Amniotic stem cell (primary cell): ENCODE data around the gene PAQR9.

Source experiments
- DNase-seq: peaks from one replicate; lab custom pipeline; 2025; lab: John Stamatoyannopoulos, UW

The PAQR9 gene

DNA sequence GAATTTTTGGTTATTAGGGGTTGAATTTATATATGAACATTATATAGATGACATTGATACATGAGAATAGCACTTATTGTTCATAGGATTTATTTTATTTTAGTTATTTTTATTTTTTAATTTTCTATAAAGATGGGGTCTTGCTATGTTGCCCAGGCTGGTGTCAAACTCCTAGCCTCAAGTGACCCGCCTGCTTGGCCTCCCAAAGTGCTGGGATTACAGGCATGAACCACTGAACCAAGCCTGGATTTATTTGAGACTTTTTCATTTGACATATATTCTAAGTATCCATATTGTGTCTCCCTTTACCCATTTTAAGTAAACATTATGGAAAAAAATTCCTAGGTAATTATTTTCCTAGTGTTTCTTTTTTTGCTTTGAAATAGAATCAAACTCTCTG lies 12.5 kb downstream of the PAQR9 start:
- no peak for DNase-seq

DNA sequence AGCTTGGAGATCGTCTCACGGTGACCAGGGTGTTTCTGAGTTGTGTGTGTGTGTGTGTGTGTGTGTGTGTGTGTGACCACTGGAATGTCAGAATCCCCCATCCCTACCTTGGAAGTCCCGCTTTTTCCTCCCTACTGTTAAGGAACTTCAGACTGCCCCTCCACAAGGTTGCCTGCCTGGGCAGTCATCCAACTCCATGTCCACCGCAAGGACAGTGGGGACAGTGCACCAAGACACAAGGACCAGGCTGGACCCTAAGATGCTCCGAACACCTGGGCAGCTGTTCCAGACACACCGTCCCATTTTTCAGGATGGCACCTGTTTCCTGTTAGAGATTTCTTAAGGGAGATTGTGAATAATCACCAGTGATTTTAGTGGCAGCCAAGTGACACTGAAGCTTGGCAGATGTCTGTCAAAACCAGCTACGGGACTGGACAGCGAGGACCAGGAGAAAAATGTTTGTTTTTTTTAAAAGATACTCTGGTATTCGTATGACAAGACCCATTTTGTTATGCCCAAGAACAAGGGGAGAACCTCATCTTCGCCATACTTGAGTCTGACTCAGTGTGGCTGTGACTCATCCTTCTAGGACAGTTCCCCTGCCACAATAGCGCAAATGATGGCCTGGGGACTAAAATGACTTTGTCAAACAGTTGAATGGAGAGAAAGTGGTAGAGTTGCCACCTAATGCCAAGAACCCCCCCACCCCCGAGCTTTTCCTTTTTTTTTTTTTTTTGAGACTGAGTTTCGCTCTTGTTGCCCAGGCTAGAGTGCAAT lies 15.5 kb downstream of the PAQR9 start:
- no peak for DNase-seq

DNA sequence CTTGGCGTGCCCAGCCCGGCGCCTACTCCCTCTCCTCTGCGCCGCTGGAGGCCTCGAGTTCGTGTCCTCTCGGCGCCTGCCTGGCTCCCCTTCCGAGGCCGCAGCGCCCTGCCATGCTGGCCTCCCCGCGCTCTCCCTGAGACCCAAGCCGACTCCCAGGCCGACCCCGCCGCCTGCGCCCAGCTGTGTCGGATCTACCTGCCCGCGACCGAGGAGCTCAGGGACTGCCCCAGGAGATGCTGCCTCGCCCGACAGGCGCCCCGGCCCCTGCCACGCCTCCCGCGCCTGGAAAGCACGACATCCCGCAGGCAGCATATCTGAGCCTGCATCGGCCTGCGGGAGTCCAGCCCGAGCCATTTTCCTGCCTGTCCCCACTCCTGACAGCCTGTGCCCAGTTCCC lies 16.1 kb downstream of the PAQR9 start:
- no peak for DNase-seq

DNA sequence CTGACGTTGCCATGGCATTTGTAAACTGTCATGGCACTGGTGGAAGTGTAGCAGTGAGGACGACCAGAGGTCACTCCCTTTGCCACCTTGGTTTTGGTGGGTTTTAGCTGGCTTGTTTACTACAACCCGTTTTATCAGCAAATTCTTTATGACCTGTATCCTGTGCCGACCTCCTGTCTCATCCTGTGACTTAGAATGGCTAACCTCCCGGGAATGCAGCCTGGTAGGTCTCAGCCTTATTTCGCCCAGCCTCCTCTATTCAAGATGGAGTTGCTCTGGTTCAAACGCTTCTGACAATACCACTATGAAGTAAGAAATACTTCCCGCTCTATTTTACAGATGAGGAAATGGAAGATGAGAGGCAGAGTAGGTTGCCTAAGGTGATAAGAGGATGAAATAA lies 16.6 kb downstream of the PAQR9 start:
- no peak for DNase-seq

DNA sequence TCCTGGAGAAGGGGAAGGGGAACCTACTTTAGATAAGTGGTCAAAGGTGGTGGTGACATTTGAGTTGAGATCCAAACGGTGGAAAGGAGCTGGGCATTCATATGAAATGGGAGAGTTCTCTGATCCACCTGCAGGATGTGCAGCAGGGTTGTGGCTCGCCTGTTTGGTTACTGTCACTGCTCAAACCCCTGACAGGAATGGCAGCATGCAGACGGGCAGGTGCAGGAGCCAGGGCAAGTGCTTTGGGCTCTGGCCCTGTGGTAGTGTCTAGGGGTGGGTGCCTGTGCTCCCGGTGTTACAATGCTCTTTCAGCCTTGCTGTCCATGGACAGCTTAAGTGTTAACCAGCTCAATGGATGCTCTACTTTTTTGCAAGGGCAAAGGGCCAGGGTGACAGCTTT lies 18.5 kb downstream of the PAQR9 start:
- DNase-seq, result no peak

DNA sequence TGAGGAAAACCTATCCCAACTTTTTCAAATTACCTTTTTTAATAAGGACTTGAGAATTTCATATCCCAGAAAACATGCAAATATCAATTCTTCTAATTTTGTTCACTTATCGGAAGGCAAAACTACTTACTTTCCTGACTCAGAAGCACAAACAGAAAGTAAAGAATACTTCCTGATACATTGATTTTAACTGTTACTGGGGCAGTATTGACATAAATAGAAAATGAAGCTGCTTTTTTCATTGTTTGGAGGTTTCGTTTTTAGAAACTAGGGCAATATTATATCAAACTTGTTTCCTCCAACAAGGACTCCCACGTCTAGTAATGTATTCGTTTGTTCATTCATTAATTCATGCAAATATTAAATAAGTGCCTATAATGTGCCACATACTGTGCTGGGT lies 19.1 kb downstream of the PAQR9 start:
- no peak for DNase-seq

DNA sequence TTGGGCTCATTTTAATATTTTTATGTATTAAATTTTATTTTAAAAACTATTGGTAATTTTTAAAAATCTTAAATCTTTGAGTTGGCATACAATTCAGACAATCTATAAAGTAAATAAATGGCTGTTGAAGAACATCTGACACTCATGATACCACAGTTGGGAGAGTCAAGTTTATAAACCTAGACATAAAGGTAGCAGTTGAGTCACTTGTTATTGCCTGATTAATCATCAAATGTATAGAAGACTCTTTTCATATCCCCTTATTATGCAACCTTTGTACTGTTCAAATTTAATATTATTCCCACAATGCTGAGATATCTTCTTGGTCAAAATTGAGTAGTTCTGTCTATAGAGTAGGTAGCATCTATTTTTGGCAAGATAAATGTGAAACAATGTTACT lies 19.6 kb downstream of the PAQR9 start:
- DNase-seq, result no peak

DNA sequence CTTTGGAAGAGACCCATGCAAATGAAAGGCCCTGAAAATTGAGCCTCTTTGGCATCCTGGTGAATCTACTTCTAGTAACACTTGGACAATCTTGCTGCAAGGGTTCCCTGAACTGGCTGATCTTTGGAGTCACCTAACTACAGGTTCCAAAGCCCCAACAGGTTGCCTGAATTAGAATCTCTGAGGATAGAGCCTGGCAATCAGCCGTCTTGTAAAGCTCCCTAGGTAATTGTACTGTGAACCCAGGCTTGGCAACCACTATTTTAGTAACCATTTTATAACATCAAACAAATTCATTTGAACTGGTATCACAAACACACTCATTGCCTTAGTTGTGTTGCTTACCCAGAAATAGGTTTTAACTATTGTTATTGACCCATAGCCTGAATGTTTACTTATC lies 20.1 kb downstream of the PAQR9 start:
- DNase-seq, result no peak

DNA sequence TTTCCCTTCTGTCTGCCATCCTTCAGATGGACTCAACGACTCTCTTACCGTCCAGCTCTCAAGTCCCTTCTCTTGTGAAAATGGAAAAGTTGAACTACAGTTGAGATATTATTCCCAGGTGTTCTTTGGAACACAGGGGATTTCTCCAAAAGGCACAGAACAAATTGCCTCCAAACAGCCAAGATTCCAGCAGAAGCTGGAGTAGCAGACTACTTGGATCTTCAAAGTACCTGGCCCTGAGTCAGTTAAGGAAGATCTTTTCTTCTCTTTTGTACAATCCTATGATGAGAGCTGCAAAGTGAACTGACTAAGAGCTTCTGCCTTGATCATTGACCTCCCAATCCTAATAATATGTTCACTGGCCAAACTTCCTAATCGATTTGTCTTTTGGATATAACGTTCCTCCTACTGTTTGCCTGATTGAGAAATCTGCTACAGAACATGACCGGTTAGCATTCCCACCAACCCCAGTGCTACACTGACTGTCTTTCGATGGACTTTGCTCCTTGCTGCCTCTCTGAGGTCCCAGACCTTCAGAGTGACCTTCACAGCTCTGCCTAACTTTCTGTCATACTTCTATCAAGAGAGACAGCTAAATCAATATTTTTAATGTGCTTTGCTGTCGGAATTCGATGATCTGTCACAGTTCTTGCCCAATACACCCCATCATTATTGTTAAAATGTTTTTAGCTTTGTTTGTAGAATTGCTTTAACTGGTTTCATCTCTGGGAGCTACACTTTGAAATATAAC lies 21.9 kb downstream of the PAQR9 start:
- no peak for DNase-seq

DNA sequence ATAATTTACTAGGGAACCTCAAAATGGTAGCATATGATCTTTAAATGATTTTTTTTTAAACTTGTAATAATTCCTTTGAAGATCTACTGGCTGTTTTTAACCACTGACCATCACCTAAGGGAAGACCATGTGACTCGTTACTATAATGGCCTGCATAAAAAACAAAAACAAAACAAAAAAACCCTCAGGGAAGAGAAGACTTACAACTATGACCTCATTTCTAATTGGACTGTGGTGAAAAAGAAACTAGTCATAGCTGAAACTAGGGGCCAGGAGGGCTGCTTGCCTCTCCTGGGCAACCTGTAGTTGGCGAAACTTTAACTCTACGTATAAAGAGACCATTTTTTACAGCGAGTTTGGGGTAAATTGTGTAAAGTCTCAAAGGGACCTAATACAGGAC lies 23.0 kb downstream of the PAQR9 start:
- no peak for DNase-seq

DNA sequence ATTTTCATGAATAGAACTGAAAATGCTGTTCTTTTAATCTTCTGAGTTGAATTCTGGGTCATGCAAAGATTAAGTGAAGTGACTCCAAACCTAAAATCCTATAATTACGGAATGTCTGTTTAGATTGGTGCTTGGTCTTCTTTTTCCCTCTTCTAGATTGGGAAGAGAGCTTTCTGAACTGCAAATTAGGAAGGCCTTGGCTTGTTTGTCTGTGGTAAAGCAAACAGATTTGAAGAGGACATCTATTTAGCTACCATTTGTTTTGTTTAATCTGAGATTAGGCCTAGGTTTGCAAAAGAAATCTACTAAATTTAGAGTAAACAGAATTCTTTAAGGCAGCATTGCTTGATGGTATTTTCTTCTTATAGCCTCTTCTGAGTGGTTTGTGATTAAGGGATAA lies 23.5 kb downstream of the PAQR9 start:
- no peak for DNase-seq

DNA sequence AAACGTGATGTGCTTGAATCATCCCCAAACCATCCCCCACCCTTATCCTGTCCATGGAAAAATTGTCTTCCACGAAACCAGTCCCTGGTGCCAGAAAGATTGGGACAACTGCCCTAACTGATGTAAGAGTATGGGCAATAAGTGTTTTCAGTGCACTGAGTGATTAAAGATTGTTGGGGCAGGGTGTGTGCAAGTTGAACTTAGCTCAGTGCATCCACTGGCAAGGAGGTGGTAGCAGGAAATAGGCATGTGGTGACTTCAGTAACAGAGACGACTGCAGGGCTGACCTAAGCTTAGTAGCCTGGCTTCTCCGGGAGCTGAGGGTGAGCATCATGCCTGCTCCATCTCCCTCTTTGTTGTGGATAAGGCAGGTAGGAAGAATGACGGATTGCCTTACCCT lies 27.5 kb downstream of the PAQR9 start:
- DNase-seq, result no peak

DNA sequence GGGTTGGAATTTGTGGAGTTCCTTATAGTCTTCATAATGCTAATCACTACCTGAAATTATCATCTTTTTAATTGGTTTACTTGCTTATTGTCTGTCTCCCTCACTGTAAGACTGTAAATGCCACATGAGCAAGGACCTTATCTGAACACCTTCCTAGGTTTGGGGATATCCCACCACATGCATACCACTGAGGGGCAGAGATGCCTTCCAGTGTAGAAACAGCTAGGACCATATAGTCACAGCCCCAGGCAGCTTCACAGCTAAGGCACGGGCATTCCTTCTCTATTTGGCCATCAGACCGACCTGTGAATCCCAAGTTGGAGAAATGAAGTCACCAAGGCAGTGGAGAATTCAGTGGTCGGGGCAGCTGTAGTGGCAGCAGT lies 28.6 kb downstream of the PAQR9 start:
- DNase-seq, result no peak

DNA sequence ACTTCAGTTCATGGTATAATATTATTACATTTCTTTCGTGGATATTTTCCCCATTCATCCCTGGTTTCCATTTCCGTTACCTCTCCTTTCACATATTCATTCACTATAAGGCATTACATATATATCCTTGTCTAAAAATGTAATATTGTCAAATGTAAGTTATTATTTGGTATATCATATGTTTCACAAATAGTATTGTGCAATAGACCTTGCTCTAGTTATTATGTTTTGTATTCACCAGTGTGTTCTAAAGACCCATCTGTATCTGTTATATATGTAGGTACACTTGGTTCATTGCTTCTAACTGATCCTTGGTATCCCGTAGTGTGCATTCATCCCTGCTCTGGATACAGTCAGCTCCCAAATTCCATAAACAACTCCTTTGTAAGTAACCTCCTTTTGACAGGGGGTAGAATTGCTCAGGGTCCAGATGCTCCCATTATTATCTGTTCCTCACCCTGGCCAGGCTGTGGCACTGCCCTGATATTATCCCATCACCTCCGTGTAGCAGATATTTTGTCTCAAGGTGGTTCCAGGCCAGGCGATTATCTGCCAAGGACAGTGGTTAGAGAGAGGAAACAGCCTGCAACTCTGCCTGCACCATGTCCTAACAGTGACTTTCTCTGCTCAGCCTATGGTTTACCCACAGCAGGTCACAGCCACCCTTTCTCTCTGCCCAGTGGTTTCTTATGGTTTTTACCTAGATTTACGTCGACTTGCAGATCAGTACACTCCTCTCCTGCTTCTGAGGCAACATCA lies 29.2 kb downstream of the PAQR9 start:
- DNase-seq, result no peak

DNA sequence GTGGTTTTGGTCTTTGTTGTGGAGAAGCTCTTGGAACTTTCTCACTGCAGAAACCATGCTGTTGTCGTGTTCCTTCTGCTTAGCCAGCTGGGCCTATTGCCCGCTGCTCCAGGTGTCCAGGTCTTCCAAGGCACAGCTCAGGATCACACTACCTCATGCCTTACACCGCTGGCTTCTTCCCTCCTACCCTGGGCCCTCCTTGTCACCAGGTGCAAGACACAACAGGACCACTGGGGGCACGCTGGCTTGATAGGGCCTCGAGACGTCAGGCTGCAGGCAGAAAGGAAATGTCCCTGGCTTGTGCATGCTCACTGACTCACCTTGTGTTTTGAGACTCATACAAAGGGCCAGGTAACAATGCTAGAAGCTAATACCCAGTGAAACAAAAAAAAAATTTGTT lies 32.3 kb downstream of the PAQR9 start:
- DNase-seq, result no peak

DNA sequence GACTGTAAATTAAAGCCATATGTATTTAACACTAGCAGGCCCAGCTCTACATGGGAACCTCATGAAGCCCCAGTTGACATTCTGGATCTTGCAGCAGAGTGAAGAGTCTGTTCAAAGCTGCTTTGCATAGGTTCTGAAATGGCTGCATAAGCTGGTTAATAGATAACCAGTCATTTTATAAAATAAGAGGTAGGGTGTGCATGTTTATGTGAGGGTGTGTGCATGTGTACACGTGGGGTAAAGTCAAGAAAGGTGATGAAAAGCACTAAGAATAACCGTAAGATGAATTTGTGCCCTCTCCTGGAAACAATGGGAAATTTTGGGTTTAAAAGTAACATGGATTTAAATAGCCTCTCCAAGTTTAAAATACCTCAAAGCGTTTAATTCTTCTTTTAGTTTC lies 33.0 kb downstream of the PAQR9 start:
- no peak for DNase-seq

DNA sequence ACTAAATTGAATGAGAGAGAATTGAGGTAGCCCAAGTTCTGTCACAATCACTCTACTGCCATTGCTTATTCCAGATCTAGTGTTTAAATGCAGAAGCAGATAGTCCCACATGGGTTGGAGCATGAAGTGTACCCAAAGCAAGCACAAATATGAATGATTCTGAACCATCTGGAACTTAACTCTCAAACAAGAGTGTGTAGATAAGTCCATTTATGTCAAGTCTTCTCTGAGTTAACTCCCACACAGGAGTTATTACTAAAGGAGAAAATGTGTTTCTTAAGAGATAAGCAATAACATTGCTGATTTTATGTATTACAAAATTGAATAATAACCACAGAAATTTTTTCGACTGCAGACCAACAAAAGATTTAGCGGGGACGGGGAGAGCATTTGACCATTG lies 33.6 kb downstream of the PAQR9 start:
- no peak for DNase-seq

DNA sequence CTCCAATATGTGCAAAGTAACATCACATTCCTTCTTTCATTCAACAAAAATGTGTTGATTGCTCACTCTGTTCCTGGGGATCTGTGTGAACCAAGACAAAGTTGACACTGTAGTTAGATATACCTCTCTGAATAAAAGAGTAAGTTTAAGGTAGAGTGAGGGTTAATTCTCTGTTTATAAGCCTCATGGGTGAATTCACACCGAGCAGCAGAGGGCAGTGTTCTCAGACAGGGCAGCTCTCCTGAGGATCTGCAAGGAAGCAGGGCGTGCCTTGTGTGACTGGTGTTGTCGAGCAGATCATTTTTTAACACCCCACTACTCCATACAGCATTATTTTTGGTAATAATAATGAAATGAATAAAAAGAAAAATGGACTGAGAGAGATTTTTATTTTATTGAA lies 34.4 kb downstream of the PAQR9 start:
- DNase-seq, result no peak

DNA sequence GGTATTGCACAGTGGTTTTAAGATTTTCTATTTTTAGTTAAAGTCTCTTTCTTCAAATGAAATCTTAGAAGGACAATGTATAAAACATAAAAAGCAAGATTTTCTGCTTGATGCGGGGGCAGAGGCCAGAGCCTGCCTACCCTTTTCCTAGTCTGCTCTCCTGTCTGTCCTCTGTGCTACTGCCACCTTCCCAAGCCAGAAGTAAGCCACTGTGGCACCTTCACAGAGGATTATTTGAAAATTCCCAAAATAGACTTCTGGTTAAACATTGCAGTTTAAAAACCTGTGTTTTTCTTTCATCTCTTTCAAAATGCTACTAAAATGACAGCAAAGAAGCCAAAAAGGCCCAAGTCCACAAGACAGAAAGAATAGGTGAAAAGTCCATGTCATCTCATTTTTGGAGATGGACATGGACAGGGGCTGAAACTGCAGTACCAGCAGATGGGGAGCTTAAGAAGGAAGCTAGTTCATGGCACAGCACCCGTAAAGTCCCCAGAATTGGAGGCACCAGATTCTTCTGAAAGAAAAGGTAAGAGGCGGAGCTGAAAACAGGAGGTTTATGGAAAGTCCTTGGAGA lies 37.0 kb downstream of the PAQR9 start:
- DNase-seq, result no peak

DNA sequence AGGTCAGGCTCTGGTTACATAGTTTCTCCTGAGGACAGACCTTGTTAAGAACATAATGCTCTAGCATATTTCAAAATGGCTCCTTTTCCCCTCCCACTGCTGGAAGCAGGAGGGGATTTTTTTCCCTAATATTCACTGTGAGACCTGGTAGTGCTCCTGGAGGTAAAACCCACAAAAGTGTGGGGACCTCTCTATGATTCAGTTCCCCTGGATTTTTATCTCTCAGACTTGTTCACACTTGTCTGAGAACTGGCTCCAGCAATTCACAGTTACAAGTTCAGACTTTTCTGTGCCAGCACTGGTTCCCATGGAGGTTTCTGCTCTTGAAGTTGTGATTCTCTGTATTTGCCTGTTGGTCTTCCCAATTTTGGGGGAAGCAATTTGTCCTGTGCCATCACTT lies 38.3 kb downstream of the PAQR9 start:
- no peak for DNase-seq

DNA sequence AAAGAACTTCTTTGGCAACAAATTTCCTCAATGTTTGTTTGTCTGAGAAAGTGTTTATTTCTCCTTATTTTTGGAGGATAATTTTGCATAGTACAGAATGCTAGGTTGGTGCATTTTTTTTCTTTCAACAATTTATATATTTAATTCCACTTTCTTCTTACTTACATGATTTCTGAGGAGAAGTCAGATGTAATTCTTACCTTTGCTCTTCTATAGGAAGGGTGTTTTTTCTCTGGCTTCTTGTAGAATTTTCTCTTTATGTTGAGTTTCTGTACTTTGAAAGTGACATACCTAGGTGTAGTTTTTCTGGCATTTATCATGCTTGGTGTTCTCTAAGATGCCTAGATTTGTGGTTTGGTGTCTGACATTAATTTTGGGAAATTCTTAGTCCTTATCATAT lies 39.8 kb downstream of the PAQR9 start:
- no peak for DNase-seq

DNA sequence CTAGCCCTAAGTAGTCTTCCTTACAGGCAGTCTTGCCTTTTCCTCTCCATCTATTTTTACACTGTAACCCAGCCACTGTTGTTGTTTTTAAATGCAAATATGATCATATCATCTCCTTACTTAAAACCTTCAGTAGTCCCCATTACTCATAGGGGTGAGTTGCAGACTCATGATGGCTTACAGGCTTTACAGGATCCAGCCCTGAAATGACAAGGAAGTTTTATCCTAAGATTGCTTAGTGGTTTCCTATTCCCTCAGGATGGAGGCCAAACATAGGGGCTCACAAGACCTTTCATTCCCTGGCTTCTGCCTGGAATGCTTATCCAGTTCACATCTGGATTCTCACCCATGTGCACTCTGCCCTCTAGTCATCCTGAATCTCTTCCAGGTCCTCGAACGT lies 46.9 kb downstream of the PAQR9 start:
- no peak for DNase-seq

DNA sequence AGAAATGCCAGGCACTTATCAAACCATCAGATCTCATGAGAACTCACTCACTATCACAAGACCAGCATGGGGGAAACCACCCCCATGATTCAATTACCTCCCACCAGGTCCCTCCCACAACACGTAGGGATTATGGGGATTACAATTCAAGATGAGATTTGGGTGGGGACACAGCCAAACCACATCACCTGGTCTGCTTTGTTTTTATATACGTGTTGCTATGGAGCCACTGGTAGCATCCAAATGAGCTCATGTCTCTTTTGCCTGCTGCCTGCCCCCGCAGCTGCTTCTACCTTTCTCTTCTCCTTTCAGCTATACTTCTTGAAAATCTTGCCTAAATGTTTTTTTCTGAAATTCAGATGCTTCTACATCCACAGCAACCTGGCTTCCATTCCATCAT lies 47.8 kb downstream of the PAQR9 start:
- DNase-seq, result no peak
